Muscle of arm (tissue), 12 donors: ENCODE results near the gene PRKACA. TPM values are rescaled to one million over a fixed set of nuclear protein-coding genes. Genes with fewer than 3 reads are reported as not detected.
"Not testable (repeated sequence)": the region's sequence is repeated elsewhere in the genome, so short reads cannot be mapped to it uniquely, and the experiment has no call there.

ENCODE experiments used
- DNase-seq: peaks from one replicate; pipeline ENCODE4 v3.0.0-alpha.2; 2013
- polyA plus RNA-seq, 12 donors: library from polyadenylated mRNA; unstranded; fragments of 120-200 nt; gene quantifications; one replicate each; pipeline ENCODE4 v1.2.1, GENCODE V29; 2013; ENCODE audit not compliant: insufficient read length in 12 of 12

The PRKACA gene
- polyA plus RNA-seq, 12 donors, result 192 to 648 (median 407) TPM

GRCh38 chr19:14150041-14150769, 32.6 kb upstream of the PRKACA start:
- DNase-seq, result no peak

GRCh38 chr19:14149509-14149994, 32.0 kb upstream of the PRKACA start:
- DNase-seq, result peak; percentile 87

- DNase-seq, result no peak
Measured at GRCh38 chr19:14148751-14149410, 31.3 kb upstream of the PRKACA start.

- DNase-seq, result peak; percentile 79
Measured at GRCh38 chr19:14147797-14148605, 30.4 kb upstream of the PRKACA start.

GRCh38 chr19:14146789-14147216, 29.2 kb upstream of the PRKACA start:
- no peak for DNase-seq

DNA sequence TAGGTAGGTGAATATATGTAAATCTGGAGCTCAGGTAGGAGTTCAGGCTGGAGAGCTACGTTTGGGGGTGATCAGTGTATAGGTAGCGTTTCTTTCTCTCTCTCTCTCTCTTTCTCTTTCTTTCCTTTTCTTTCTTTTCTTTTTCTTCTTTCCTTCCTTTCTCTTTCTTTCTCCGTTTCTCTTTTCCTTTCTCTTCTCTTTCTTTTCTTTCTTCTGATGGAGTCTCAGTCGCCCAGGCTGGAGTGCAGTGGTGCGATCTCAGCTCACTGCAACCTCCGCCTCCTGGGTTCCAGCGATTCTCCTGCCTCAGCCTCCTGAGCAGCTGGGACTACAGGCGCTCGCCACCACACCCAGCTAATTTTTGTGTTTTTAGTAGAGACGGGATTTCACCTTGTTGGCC, 28.6 kb upstream of the PRKACA start:
- not testable (repeated sequence) for DNase-seq

DNA sequence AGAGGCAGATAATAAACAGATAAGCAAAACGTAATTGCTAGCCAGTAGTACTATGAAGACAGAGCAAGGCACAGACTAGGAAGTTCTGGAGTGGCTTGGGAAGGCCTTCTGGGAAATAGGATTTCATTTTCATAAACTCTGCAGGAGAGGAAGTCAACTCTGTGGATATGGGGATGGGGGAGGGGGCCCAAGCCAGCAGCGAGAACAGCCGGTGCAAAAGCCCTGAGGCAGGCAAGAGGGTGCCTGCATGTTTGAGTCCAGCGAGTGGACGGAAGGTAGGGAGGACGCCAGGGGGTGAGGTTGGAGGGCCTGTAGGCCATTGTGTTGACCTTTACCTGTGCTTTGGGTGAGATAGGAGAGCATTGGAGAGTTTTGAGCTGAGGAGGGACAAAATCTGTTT, 27.8 kb upstream of the PRKACA start:
- no peak for DNase-seq

GRCh38 chr19:14142262-14143190, 25.0 kb upstream of the PRKACA start:
- no peak for DNase-seq

- DNase-seq, result no peak
Measured at GRCh38 chr19:14141041-14141440, 23.5 kb upstream of the PRKACA start.

- no peak for DNase-seq
Measured at GRCh38 chr19:14139944-14140343, 22.4 kb upstream of the PRKACA start.

- DNase-seq, result no peak
Measured at GRCh38 chr19:14138576-14139265, 21.2 kb upstream of the PRKACA start.

- DNase-seq, result peak; percentile 99
Measured at GRCh38 chr19:14136509-14137281, 19.1 kb upstream of the PRKACA start, which contains the start of gene ASF1B. Gene ASF1B (minus strand): TSS chr19:14136589. CDS start chr19:14136456, 133 bp downstream.

DNA sequence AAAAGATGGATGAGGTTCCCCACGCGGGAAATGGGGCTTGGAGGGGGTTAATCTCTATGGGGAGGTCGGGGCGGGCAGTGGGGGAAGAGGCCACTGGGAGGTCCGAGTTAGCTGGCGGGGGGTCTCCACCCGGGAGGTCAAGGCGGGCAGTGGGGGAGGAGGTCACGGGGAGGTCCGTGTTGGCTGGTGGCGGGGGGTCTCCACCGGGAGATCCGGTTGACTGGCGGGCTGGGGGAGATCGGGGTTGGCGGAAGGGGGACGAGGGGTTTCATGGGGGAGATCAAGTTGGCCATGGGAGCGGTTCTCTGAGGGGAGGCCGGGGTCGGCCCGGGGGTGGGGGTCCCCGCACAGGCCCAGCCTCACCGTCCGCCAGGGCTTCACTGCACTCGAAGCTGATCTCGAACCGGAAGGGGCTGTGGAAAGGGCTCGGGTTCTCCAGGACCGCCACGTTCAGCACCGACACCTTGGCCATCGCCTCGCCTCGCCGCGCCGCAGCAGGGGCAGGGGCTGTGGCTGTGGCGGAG, 18.5 kb upstream of the PRKACA start:
- no peak for DNase-seq

DNA sequence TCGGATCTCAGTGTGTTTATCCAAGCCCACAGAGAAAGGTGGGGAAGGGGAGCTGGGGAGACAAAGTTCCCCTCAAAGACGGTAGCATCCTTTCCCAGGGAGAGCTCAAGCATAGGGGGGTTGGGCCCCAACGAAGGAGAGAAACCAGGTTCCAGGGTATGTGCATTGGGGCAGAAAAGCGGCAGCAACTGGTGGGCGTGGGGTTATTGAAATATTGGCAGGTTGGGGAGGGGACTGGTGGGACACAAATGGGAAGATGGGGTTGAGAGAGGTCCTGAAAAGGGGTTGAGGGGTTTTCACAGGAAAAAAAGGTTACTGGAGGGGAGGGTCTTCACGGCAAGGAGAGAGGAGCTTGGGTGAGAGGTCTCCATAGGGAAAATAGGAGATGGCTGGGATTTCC, 17.8 kb upstream of the PRKACA start:
- DNase-seq, result no peak

DNA sequence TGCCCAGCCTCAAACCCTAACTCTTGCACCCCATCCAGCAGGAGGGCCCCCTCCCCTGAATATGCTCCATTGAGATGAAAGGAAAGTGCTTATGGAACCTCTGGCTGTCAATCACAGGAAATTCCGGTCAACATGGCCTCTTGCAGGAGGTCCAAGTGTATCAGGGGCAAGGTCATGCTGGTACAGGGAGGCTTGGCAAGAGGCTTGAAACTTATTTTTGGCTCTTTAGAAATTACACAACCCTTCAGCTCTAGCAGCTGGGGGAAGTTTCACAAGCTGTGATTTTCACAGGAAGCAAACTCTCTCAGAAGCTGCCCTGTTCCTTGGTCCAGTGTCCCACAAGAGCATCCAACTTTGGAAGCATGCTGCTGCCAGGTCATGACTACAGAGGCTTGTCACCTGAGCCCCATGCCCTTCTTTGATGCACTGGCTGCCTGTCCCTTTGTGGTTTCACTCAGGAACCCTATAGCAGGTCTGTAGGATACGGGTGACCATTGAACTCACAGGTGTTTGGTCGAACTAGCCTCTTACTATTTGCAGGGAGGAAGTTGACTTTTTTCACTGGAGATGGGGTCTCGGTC, 10.5 kb upstream of the PRKACA start:
- DNase-seq, result no peak

DNA sequence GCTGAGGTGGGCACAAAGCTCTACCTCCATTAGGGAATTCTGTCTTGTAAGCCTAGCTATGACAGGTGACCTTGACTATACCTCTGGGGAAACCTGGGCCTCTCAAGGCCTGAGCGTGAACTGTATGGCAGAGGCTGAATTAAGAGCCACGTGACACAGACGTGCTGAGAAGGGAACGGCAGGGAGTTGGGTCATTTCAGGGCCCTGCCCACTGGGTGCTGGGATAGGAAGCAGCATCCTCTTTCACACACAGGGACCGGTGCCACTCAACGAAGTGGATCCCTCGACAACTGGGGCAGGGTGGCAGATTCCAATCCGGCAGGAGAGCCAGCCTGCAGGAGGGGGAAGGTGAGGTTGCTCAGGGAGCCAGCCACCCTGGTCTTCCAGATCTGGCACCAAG, 9.6 kb upstream of the PRKACA start:
- no peak for DNase-seq

DNA sequence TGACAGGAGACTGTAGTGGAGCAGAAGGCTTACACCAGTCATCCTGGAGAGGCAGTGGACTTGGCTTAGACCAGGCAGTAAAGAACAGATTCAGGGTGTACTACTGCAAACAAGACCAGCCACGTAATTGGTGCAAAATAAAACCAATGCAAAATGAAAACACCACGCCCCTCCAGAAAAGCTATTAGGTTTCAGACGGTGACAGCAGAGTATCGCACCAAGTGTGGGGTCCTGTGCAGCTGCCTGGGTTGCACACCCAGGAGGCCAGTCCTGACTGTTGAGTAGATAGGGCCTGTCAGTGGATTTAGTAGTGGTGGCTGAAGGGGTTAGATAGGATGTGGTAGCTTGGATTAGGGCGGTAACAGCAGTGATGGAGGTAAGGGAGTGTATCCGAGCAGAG, 5.4 kb upstream of the PRKACA start:
- no peak for DNase-seq

DNA sequence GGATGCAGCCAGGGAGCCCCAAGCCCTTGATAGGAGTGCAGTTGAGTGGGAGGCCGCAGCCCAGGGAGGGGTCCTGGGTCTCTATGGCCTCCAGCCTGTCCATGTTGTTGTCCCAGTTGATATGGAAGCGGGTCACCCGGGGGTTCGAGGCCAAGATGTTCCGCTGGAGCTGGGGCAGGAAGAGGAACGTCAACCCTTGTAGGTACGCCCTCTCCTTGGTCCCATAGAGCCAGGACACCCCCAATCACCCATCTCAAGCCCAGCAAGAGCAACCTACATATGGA, 2.9 kb upstream of the PRKACA start:
- no peak for DNase-seq
